Spleen (tissue), 11 donors: ENCODE results near the gene DNAH12. TPM values are rescaled to one million over a fixed set of nuclear protein-coding genes. Genes with fewer than 3 reads are reported as not detected.

Experiments
- DNase-seq: peaks from one replicate; pipeline ENCODE4 v3.0.0-alpha.2; 2020
- H3K27ac ChIP-seq, 8 donors: fragments of 200-600 bp; sonication (generic) in 7 of 8; 1 replicate in 4 of 8; 2 replicates in 4 of 8; pipeline versions ENCODE4 v1.5.0 to v1.8.0; 2016 to 2021; ENCODE audit warnings: inconsistent platforms in 4 of 8, mild to moderate bottlenecking in 4 of 8, moderate library complexity in 1 of 8
- H3K27me3 ChIP-seq, 7 donors: fragments of 200-600 bp; sonication (generic) in 6 of 7; replicated peaks in 1 of 7; 1 replicate in 4 of 7; 2 replicates in 3 of 7; pipeline versions ENCODE4 v1.5.0 to v1.8.0; 2016 to 2021; ENCODE audit warnings: inconsistent platforms in 3 of 7, mild to moderate bottlenecking in 1 of 7
- H3K36me3 ChIP-seq, 6 donors: fragments of 200-600 bp; sonication (generic) in 5 of 6; 1 replicate in 4 of 6; 2 replicates in 2 of 6; pipeline versions ENCODE4 v1.5.0 to v1.8.0; 2016 to 2021; ENCODE audit warnings: inconsistent platforms in 2 of 6
- H3K4me1 ChIP-seq, 6 donors: fragments of 200-600 bp; sonication (generic) in 5 of 6; 1 replicate in 3 of 6; 2 replicates in 3 of 6; pipeline versions ENCODE4 v1.5.0 to v1.8.0; 2016 to 2021; ENCODE audit warnings: inconsistent platforms in 3 of 6
- H3K4me3 ChIP-seq, 8 donors: fragments of 200-600 bp; sonication (generic) in 7 of 8; 1 replicate in 4 of 8; 2 replicates in 4 of 8; pipeline versions ENCODE4 v1.5.0 to v1.8.0; 2016 to 2021; ENCODE audit warnings: inconsistent platforms in 4 of 8, mild to moderate bottlenecking in 4 of 8, moderate library complexity in 2 of 8
- H3K9me3 ChIP-seq, 8 donors: fragments of 200-600 bp; sonication (generic) in 7 of 8; 1 replicate in 4 of 8; 2 replicates in 4 of 8; pipeline versions ENCODE4 v1.5.0 to v1.8.0; 2016 to 2021; ENCODE audit warnings: inconsistent platforms in 4 of 8
- CTCF ChIP-seq, 11 experiments: fragments of 200-600 bp in 7 of 11; fragments of 450-650 bp in 4 of 11; sonication (generic) in 4 of 11; IDR thresholded peaks in 8 of 11; conservative IDR thresholded peaks in 3 of 11; 1 replicate in 7 of 11; 2 replicates in 4 of 11; pipeline versions ENCODE4 v1.4.0 to v1.8.0; 2016 to 2021; ENCODE audit warnings: antibody characterized with exemption in 11 of 11, inconsistent platforms in 4 of 11, mild to moderate bottlenecking in 1 of 11
- POLR2A ChIP-seq, 3 donors: fragments of 450-650 bp; IDR thresholded peaks; one replicate each; pipeline ENCODE4 v1.5.1; 2017; ENCODE audit warnings: antibody characterized with exemption in 3 of 3, mild to moderate bottlenecking in 1 of 3
- POLR2AphosphoS5 ChIP-seq, 3 donors: sonication (generic); formaldehyde crosslinking; IDR thresholded peaks; one replicate each; pipeline ENCODE4 v1.5.1; 2017; ENCODE audit warnings: antibody characterized with exemption in 3 of 3
- WGBS, 5 donors: extraction: QIAGEN DNeasy Blood & Tissue Kit in 3 of 5; methylation state at CpG; one replicate each; pipeline versions ENCODE4 v1.1.5 to v1.1.7; 2013 to 2018; 5-methylcytosine and 5-hydroxymethylcytosine counted together
- intact Hi-C: fragments of 100-400 bp; cut with DNase I; formaldehyde crosslinking; loops from one replicate; pipeline ENCODE4 v1.15.0; 2023; ENCODE audit warnings: low total_unique reads
- polyA plus RNA-seq, 3 donors: library from polyadenylated mRNA; stranded (reverse); fragments of 200-250 nt; gene quantifications; one replicate each; pipeline ENCODE4 v1.2.1, GENCODE V29; 2013
- total RNA-seq, 7 donors: library from RNA; depleted of rRNA in 3 of 7; stranded (reverse); fragments of >200 nt in 3 of 7; fragmentation: NEBNext Ultra II Directional in 4 of 7; extraction: Animal tissue kit (Norgen Biotek cat#: 25700) in 4 of 7; gene quantifications; one replicate each; pipeline versions ENCODE4 v1.1.0 to v1.2.1, GENCODE V29; 2016 to 2021
- donor health status: healthy with polysubstance abuse.
- donor health status: DM: no; HTN: no; CAD: no; lungs with moderate emphysema.
- donor health status: DM: no; HTN: no; CAD: no.
- donor health status: Bipolar disorder and iron deficiency.
- donor health status: healthy.
- donor health status: DM: no; HTN: no; CAD: no.
- donor health status: DM: yes; HTN: yes; CAD: no.

DNAH12 gene
- total and polyA plus RNA-seq, 10 donors: 0.09 to 0.39 (median 0.20) TPM; not detected in 2

GRCh38 chr3:57298041-57298440 lies 246.1 kb downstream of the DNAH12 start:
- Histone ChIP-seq H3K27ac (no peak overlapping the region), H3K4me3 (no peak overlapping the region), H3K4me1 (no peaks in the 10 kb centered on the region), H3K36me3 (no peaks in the 10 kb centered on the region), H3K27me3 (peaks cover 0 to 9% (median 0%) of the 10 kb centered on the region in 7 donors), H3K9me3 (no peaks in the 10 kb centered on the region)
- DNase-seq: no peak
- 83 to 95% (median 89%) methylated on average over 1 of the region's 1 CpG for WGBS, 5 donors
- intact Hi-C loops: no loop called here
- no peak for TF ChIP-seq POLR2A (IDR thresholded peaks at IDR 0.05)
- TF ChIP-seq CTCF (IDR thresholded peaks at IDR 0.05 in 8 of 11, conservative IDR thresholded peaks at IDR 0.05 in 3 of 11): no peak
- TF ChIP-seq POLR2AphosphoS5 (IDR thresholded peaks at IDR 0.05): no peak

- WGBS, 5 donors: 89 to 96% (median 92%) methylated on average over 4 of the region's 4 CpGs
- no peak overlapping the region for H3K4me3 ChIP-seq
- no peak overlapping the region for H3K27ac ChIP-seq
- H3K36me3 ChIP-seq: no peaks in the 10 kb centered on the region
- DNase-seq: no peak
- TF ChIP-seq POLR2AphosphoS5 (IDR thresholded peaks at IDR 0.05) (no peak), CTCF (IDR thresholded peaks at IDR 0.05 in 8 of 11, conservative IDR thresholded peaks at IDR 0.05 in 3 of 11) (no peak), POLR2A (IDR thresholded peaks at IDR 0.05) (no peak)
- no peaks in the 10 kb centered on the region for H3K4me1 ChIP-seq
- H3K9me3 ChIP-seq: no peaks in the 10 kb centered on the region
- intact Hi-C loops: no loop called here
- peaks cover 0 to 7% (median 0%) of the 10 kb centered on the region in 7 donors for H3K27me3 ChIP-seq
Observed at GRCh38 chr3:57292897-57293526, 251.1 kb downstream of the DNAH12 start.

GRCh38 chr3:57292159-57292896 lies 251.8 kb downstream of the DNAH12 start, which contains the start of gene ASB14:
ASB14 (minus strand) TSS chr3:57292685; CDS start chr3:57292033, 652 bp downstream.
- no peaks in the 10 kb centered on the region for H3K36me3 ChIP-seq
- no peaks in the 10 kb centered on the region for H3K9me3 ChIP-seq
- TF ChIP-seq POLR2AphosphoS5 (IDR thresholded peaks at IDR 0.05) (no peak), CTCF (IDR thresholded peaks at IDR 0.05 in 8 of 11, conservative IDR thresholded peaks at IDR 0.05 in 3 of 11) (no peak), POLR2A (IDR thresholded peaks at IDR 0.05) (no peak)
- WGBS, 5 donors: 83 to 97% (median 93%) methylated on average over 1 of the region's 1 CpG
- no peak within 1 kb of the TSS for H3K4me3 ChIP-seq
- H3K27me3 ChIP-seq: peaks cover 0 to 7% (median 0%) of the 10 kb centered on the region in 7 donors
- no peaks in the 10 kb centered on the region for H3K4me1 ChIP-seq
- DNase-seq: no peak
- no peak within 1 kb of the TSS for H3K27ac ChIP-seq
- intact Hi-C loops: no loop called here

- Histone ChIP-seq H3K4me3 (no peak overlapping the region), H3K27ac (no peak overlapping the region), H3K9me3 (no peaks in the 10 kb centered on the region), H3K4me1 (no peaks in the 10 kb centered on the region), H3K27me3 (no peaks in the 10 kb centered on the region), H3K36me3 (no peaks in the 10 kb centered on the region)
- no peak for TF ChIP-seq POLR2A (IDR thresholded peaks at IDR 0.05)
- TF ChIP-seq POLR2AphosphoS5 (IDR thresholded peaks at IDR 0.05): no peak
- no peak for TF ChIP-seq CTCF (IDR thresholded peaks at IDR 0.05 in 8 of 11, conservative IDR thresholded peaks at IDR 0.05 in 3 of 11)
- DNase-seq: no peak
- intact Hi-C loops: no loop called here
- WGBS, 5 donors: 75 to 88% (median 82%) methylated on average over 9 of the region's 9 CpGs
Observed at GRCh38 chr3:57288403-57288802, 255.7 kb downstream of the DNAH12 start.
